ENCODE measurements around the gene SLC9A9. TPM values are rescaled to one million over a fixed set of nuclear protein-coding genes. Genes with fewer than 3 reads are reported as not detected.
A peak's percentile ranks its signal among the peaks of the same experiment; 100 is the strongest.

SLC9A9 gene
- total and polyA plus RNA-seq, 2 donors from 2014 or later, result 3.7 to 16.5 TPM

DNA sequence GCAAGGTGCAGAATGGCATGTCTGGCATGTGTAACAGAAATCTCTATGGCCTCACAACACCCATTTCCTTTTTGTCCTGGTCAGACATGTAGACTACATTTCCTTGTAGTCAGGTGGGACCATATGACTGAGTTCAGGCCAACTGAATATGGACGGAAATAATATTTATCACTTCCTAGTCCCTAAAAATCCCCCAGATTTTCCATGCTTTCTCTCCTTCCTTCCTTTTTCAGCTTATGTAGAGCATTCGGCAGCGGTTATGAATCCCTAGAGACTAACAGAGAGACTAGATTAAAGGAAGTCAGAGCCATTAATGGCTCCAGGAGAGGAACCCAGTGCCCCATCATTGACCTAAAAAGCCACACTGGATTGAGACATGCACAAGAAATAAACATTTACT is 35.8 kb downstream of the SLC9A9 start:
- FAIRE-seq, result no peak
- no peaks in the 10 kb centered on the region for H3K9me3 ChIP-seq (ENCODE audit: control insufficient read depth in 2 of 3, insufficient read depth in 1 of 3, low read length in 3 of 3)
- DNase-seq, result no peak
- no peak overlapping the region for H3K27ac ChIP-seq (ENCODE audit: low read depth in 2 of 2, low read length in 2 of 2)
- no peak overlapping the region for H3K4me3 ChIP-seq (ENCODE audit: low read length in 3 of 3)
- TF ChIP-seq CTCF (IDR thresholded peaks at IDR 0.05; ENCODE audit: borderline replicate concordance, extremely low read depth, insufficient read depth), result no peak
- no peaks in the 10 kb centered on the region for H3K4me1 ChIP-seq (ENCODE audit: control insufficient read depth in 2 of 3, insufficient read depth in 2 of 3, low read depth in 1 of 3, low read length in 3 of 3)
- H3K27me3 ChIP-seq (ENCODE audit: control insufficient read depth, insufficient read depth, low read length), result no peaks in the 10 kb centered on the region
- no peaks in the 10 kb centered on the region for H3K36me3 ChIP-seq (ENCODE audit: control insufficient read depth in 2 of 3, insufficient read depth in 3 of 3, low read length in 3 of 3)
- intact Hi-C loops (cut with DNase I), result no loop called here
- no peak overlapping the region for H3K9ac ChIP-seq (ENCODE audit: low read length in 3 of 3)

GRCh38 chr3:143811602-143812001 is 36.7 kb downstream of the SLC9A9 start:
- Histone ChIP-seq H3K9me3 (ENCODE audit: control insufficient read depth in 2 of 3, insufficient read depth in 1 of 3, low read length in 3 of 3) (no peaks in the 10 kb centered on the region), H3K9ac (ENCODE audit: low read length in 3 of 3) (no peak overlapping the region), H3K27ac (ENCODE audit: low read depth in 2 of 2, low read length in 2 of 2) (no peak overlapping the region), H3K4me1 (ENCODE audit: control insufficient read depth in 2 of 3, insufficient read depth in 2 of 3, low read depth in 1 of 3, low read length in 3 of 3) (no peaks in the 10 kb centered on the region), H3K27me3 (ENCODE audit: control insufficient read depth, insufficient read depth, low read length) (no peaks in the 10 kb centered on the region), H3K4me3 (ENCODE audit: low read length in 3 of 3) (no peak overlapping the region), H3K36me3 (ENCODE audit: control insufficient read depth in 2 of 3, insufficient read depth in 3 of 3, low read length in 3 of 3) (no peaks in the 10 kb centered on the region)
- DNase-seq, result no peak
- no peak for FAIRE-seq
- no peak for TF ChIP-seq CTCF (IDR thresholded peaks at IDR 0.05; ENCODE audit: borderline replicate concordance, extremely low read depth, insufficient read depth)
- intact Hi-C loops (cut with DNase I), result no loop called here

DNA sequence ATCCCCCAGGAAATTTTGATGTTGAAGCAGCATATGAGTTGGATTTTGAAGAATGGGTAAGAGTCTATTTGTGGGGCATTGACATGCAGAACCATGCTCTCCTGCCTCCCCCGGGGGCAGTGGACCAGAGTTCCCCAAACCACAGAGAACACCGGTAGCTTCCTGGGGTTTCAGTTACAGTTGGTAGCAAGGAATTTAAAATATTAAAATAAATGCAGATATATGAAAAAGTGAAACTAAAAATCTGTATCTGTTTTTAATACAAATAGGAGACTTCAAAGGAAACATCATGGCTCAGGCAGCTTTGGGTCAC is 37.4 kb downstream of the SLC9A9 start:
- H3K27ac ChIP-seq (ENCODE audit: low read depth in 2 of 2, low read length in 2 of 2), result no peak overlapping the region
- no peaks in the 10 kb centered on the region for H3K4me1 ChIP-seq (ENCODE audit: control insufficient read depth in 2 of 3, insufficient read depth in 2 of 3, low read depth in 1 of 3, low read length in 3 of 3)
- no peak for TF ChIP-seq CTCF (IDR thresholded peaks at IDR 0.05; ENCODE audit: borderline replicate concordance, extremely low read depth, insufficient read depth)
- no peaks in the 10 kb centered on the region for H3K36me3 ChIP-seq (ENCODE audit: control insufficient read depth in 2 of 3, insufficient read depth in 3 of 3, low read length in 3 of 3)
- intact Hi-C loops (cut with DNase I), result no loop called here
- no peak overlapping the region for H3K4me3 ChIP-seq (ENCODE audit: low read length in 3 of 3)
- no peaks in the 10 kb centered on the region for H3K27me3 ChIP-seq (ENCODE audit: control insufficient read depth, insufficient read depth, low read length)
- DNase-seq (peak in 1 of 5 donors; percentile 4), FAIRE-seq (no peak)
- no peaks in the 10 kb centered on the region for H3K9me3 ChIP-seq (ENCODE audit: control insufficient read depth in 2 of 3, insufficient read depth in 1 of 3, low read length in 3 of 3)
- H3K9ac ChIP-seq (ENCODE audit: low read length in 3 of 3), result no peak overlapping the region

DNA sequence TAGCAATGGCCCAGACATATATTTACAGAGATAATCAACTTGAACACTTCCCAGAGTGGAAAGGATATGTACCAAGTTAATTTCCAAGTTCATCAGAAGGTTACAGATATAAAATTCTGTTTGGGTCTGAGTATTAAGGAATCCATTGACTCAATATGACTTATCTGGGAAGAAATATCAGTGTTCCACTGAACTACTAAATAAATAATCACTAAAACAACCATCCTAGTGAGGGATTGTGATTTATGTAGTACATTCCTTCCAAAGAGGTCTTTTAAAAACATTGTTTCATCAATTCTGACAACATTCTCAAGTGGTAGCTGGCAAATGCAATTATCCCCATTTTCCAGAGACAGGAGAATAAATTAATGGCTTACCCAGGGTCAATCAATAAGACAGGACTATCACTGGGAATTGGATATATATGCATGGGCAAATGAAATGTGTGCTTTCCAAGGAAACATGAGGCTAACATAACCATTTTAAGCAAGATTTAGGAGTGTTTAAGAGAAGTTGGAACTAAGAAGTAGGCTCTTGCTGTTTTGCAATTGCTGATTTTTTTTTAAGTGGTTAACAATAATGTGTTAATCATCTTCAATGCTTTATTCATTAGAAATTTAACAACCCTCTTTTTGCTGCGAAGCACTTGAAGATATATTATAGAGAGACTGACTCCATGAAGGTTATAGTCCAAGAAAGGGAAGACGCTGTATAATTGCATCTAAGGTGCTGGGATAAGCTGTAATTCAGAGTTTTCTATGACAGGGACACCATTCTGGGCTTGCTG is 37.9 kb downstream of the SLC9A9 start:
- Histone ChIP-seq H3K9ac (ENCODE audit: low read length in 3 of 3) (no peak overlapping the region), H3K36me3 (ENCODE audit: control insufficient read depth in 2 of 3, insufficient read depth in 3 of 3, low read length in 3 of 3) (no peaks in the 10 kb centered on the region), H3K9me3 (ENCODE audit: control insufficient read depth in 2 of 3, insufficient read depth in 1 of 3, low read length in 3 of 3) (no peaks in the 10 kb centered on the region), H3K4me3 (ENCODE audit: low read length in 3 of 3) (no peak overlapping the region), H3K4me1 (ENCODE audit: control insufficient read depth in 2 of 3, insufficient read depth in 2 of 3, low read depth in 1 of 3, low read length in 3 of 3) (no peaks in the 10 kb centered on the region), H3K27ac (ENCODE audit: low read depth in 2 of 2, low read length in 2 of 2) (no peak overlapping the region), H3K27me3 (ENCODE audit: control insufficient read depth, insufficient read depth, low read length) (no peaks in the 10 kb centered on the region)
- intact Hi-C loops (cut with DNase I), result no loop called here
- DNase-seq, result peak in 1 of 5 donors; percentile 48
- TF ChIP-seq CTCF (IDR thresholded peaks at IDR 0.05; ENCODE audit: borderline replicate concordance, extremely low read depth, insufficient read depth), result no peak
- FAIRE-seq, result no peak
